Gastroesophageal sphincter (tissue), 3 donors: ENCODE results near the gene PLEKHG4B.

Experiments used
- CTCF ChIP-seq, 4 experiments: fragments of 200-600 bp in 2 of 4; fragments of 450-650 bp in 2 of 4; sonication (generic) in 1 of 4; IDR thresholded peaks; one replicate each; pipeline ENCODE4 v1.5.1; 2017 to 2019; ENCODE audit warnings: antibody characterized with exemption in 4 of 4, mild to moderate bottlenecking in 2 of 4, moderate library complexity in 2 of 4
- EP300 ChIP-seq: sonication (generic); formaldehyde crosslinking; IDR thresholded peaks from one replicate; pipeline ENCODE4 v1.6.1; 2017; ENCODE audit warnings: antibody characterized with exemption, mild to moderate bottlenecking

DNA sequence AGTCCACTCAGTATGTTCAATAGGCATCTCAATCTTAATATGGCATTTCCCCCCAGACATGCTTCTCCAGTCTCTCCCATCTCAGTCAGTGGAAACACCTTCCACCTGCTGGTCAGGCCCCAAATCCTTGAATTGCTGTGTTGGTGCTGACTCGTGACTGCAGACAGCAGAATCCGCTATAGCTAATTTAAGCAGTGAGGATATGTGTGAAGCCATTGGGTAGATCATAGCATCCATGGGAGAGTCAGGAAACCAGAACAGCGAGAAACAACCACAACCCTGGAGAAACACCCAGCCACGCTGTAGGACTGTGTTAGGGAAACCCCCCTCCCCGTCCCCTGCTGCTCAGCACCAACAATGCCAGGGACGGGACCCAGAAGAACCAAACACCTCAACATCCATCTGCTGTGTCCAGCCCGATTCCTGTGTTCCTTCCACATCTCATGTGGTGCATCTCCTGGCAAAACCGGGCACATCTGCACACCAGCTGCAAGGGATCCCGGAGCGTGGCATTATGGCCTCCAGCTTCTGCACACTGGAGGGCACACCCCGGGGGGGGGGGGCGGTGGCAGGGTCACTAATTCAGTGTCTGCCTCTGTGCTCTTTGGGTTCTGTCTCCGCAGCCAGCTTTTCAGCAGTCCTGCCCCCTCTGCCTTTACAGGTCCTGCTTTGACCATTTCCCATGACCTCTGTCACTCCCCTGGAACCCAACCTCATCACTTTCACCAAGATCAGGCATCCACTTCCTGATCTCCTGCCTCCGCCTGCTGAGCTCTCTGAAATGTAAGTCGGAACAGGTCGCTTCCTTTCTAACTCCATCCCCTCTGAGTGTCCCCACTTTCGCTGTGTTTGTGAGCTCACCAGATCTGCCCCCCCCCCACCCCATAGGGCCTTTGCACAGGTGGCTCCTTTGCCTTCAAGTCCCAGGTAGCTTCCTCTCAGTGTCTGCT is 2.4 kb upstream of the PLEKHG4B start:
- TF ChIP-seq CTCF (IDR thresholded peaks at IDR 0.05) (no peak), EP300 (no peak)
